A549 treated with Mapracorat at 1 μM for 4 hours (cell line): Measurements from ENCODE around the gene SLC2A3. TPM values are rescaled to one million over a fixed set of nuclear protein-coding genes. Genes with fewer than 3 reads are reported as not detected.

Experiments
- total RNA-seq: library from RNA; stranded (reverse); fragments of 200-300 nt; extraction: Qiagen RNA extraction; gene quantifications from 5 replicates; pipeline ENCODE4 v1.2.3, GENCODE V29; 2022

SLC2A3 gene
- 3.8 to 4.8 TPM (median 4.5 TPM) in 5 replicates for total RNA-seq

GRCh38 chr12:7935590-7936581, at the start of gene SLC2A3:
SLC2A3 (minus strand) TSS chr12:7936187; CDS start chr12:7936034, 153 bp downstream.

GRCh38 chr12:7872566-7873319, 63.2 kb downstream of the SLC2A3 start, which contains the start of gene SLC2A14:
SLC2A14 (minus strand) TSS chr12:7872915; CDS start chr12:7869880, 3,035 bp downstream.

Other genes with a start within 250 kb of the SLC2A3 start
- gene GDF3, start 240.4 kb downstream of the SLC2A3 start, total RNA-seq: not detected in 5 replicates
- not detected in 5 replicates for gene DPPA3, start 224.8 kb downstream of the SLC2A3 start, total RNA-seq
- gene CLEC4C, start 188.8 kb downstream of the SLC2A3 start, total RNA-seq: not detected in 5 replicates
- not detected in 5 replicates for gene NANOGNB, start 171.0 kb downstream of the SLC2A3 start, total RNA-seq
- not detected in 5 replicates for gene NANOG, start 146.8 kb downstream of the SLC2A3 start, total RNA-seq
- gene SLC2A14, start 63.3 kb downstream of the SLC2A3 start, total RNA-seq: 0.07 to 0.36 TPM (median 0.14 TPM) in 5 replicates
- 7.2 to 10.0 TPM (median 8.9 TPM) in 5 replicates for gene FOXJ2, start 96.5 kb upstream of the SLC2A3 start, total RNA-seq
- gene C3AR1, start 130.2 kb upstream of the SLC2A3 start, total RNA-seq: not detected in 5 replicates
- 11.6 to 15.6 TPM (median 14.7 TPM) in 5 replicates for gene NECAP1, start 146.1 kb upstream of the SLC2A3 start, total RNA-seq
- 0.31 to 0.44 TPM in 2 of 5 replicates, not detected in the others for gene CLEC4A, start 187.4 kb upstream of the SLC2A3 start, total RNA-seq
- gene ZNF705A, start 220.8 kb upstream of the SLC2A3 start, total RNA-seq: not detected in 5 replicates